Hepatocyte (in vitro differentiated cells): ENCODE data around the gene SMG7.

Experiments used
- EZH2 ChIP-seq: fragments of 200-600 bp; sonication (generic); IDR thresholded peaks from 2 replicates; pipeline ENCODE4 v1.6.1; 2016; ENCODE audit warnings: antibody characterized with exemption, mild to moderate bottlenecking, borderline replicate concordance
- TF ChIP-seq, protein P1 (sequence below): fragments of 200-600 bp; sonication (generic); IDR thresholded peaks from 2 replicates; pipeline ENCODE4 v1.5.1; 2016; ENCODE audit warnings: antibody characterized with exemption, mild to moderate bottlenecking; ENCODE audit not compliant: poor library complexity

DNA sequence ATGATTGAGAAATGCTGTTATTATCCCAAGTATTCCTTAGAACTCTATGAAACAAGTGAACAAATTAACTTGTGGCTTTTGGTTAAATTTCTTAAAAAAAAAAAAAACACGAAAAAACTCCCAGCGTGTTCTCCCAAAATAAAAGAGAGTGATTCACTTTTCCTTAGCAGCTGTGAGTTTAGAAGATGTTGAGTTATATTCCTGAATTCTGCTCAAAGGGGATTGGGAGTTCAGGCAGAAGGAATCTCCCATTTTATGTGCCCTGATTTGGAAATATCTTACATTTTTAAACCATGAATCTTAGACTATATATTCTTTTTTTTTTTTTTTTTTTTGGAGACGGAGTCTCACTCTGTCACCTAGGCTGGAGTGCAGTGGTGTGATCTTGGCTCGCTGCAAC, 34.3 kb downstream of the SMG7 start:
- TF ChIP-seq, protein P1, sequence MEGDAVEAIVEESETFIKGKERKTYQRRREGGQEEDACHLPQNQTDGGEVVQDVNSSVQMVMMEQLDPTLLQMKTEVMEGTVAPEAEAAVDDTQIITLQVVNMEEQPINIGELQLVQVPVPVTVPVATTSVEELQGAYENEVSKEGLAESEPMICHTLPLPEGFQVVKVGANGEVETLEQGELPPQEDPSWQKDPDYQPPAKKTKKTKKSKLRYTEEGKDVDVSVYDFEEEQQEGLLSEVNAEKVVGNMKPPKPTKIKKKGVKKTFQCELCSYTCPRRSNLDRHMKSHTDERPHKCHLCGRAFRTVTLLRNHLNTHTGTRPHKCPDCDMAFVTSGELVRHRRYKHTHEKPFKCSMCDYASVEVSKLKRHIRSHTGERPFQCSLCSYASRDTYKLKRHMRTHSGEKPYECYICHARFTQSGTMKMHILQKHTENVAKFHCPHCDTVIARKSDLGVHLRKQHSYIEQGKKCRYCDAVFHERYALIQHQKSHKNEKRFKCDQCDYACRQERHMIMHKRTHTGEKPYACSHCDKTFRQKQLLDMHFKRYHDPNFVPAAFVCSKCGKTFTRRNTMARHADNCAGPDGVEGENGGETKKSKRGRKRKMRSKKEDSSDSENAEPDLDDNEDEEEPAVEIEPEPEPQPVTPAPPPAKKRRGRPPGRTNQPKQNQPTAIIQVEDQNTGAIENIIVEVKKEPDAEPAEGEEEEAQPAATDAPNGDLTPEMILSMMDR = no peak
- TF ChIP-seq EZH2 = no peak
